NCI-H446 (cell line): ENCODE measurements around the gene IFITM10.
"Not testable (repeated sequence)": the region's sequence is repeated elsewhere in the genome, so short reads cannot be mapped to it uniquely, and the experiment has no call there.

Experiments
- DNase-seq, 2 experiments: peaks; one replicate each; lab custom pipeline; 2025; lab: John Stamatoyannopoulos, UW

The IFITM10 gene

DNA sequence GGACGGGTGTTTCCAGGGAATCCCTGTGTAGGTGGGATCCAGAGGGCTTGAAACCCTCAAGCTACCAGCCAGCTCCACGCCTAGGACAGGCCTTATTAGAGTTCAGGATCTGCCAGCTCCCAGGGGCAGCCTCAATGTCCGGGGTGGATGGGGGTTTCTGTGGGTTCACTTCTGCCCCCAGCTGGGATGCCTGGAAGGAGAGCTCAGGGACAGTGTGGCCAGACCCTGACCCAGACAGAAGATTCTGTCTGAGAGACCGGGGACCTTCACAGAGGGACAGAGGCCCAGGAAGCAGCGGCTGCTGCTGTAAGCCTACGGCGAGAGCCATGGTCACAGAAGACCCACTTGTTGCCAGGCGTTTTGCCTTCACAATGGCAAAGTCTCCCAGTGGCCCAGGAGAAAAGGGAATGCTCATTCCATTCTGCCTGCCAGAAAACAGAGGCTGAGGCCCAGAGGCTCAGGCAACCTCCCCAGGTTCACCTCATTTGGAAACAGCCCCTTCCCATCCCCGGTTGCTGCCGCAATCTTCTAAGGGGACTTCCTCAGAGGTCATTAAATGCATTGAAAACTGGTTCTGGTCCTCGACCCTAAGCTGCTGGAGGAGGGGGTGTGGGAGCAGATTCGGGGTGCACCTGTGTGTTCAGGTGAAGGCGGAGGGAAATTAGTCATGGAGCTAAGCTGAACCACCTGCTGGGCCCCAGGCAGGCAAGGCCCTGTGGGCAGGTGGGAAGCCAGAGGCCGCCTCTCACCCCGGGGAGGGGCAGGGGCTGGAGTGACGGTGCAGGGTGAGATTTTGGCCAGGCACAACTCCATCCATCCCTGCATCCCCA, 58.3 kb downstream of the IFITM10 start:
- no peak for DNase-seq

DNA sequence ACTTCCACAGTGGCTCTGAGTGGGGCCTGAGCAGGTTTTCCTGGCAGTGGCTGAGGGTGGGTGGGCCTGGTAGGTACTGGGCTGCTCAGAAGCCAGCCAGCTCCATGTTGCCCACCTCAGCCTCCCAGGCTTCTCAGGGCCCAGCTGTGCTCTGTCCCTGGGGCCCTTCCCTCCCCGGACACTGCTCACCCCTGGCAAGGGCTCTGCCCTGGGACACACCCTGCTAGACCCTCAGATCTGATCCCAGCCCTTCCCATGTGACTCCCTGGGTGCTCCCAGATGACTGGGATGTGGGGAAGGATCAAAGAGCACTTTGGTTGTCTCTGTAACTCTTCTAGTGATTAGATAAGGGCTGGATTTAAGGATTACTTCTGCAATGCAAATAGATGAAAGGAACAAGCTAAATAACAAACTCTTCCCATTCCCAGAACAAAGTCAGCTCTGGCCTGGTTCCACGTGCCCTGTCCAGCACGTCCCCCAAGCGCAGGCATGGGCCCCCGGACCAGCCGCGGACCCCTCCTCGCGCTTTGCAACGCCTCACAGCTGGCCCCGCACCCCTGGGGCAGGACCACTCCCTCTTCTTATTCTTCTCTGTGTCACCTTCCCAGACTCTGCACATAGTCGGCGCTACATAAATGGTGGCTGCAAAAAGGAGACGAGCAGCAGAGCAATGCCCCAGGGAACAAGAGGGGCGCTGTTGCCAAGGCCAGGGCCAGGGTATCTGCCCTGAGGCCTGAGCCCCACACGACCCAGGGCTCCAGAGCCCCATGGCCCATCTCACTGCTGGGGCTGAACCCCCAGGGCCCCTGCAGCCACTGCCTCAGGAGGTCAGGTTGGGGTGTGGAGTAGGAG, 59.1 kb downstream of the IFITM10 start:
- no peak for DNase-seq

DNA sequence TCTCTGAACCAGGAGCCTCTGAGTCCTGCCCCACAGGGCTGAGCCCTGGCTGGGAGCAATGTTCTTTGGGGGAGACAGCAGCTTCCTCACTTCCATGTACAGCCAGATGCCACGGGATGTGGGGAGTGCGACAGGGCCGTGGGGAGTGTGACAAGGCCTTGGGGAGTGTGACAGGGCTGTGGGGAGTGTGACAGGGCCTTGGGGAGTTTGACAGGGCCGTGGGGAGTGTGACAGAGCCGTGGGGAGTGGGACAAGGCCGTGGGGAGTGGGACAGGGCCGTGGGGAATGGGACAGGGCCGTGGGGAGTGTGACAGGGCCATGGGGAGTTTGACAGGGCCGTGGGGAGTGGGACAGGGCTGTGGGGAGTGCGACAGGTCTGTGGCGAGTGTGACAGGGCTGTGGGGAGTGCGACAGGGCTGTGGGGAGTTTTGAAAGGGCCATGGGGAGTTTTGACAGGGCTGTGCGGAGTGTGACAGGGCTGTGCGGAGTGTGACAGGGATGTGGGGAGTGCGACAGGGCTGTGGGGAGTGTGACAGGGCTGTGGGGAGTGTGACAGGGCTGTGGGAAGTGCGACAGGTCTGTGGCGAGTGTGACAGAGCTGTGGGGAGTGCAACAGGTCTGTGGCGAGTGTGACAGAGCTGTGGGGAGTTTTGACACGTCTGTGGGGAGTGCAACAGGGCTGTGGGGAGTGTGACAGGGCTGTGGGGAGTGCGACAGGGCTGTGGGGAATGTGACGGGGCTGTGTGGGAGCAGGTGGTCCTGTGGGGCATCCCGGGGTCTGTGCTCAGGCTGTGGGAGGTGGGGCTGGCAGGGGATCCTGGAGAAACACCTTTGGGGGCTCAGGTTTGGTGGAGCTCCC, 60.0 kb downstream of the IFITM10 start:
- DNase-seq = no peak

DNA sequence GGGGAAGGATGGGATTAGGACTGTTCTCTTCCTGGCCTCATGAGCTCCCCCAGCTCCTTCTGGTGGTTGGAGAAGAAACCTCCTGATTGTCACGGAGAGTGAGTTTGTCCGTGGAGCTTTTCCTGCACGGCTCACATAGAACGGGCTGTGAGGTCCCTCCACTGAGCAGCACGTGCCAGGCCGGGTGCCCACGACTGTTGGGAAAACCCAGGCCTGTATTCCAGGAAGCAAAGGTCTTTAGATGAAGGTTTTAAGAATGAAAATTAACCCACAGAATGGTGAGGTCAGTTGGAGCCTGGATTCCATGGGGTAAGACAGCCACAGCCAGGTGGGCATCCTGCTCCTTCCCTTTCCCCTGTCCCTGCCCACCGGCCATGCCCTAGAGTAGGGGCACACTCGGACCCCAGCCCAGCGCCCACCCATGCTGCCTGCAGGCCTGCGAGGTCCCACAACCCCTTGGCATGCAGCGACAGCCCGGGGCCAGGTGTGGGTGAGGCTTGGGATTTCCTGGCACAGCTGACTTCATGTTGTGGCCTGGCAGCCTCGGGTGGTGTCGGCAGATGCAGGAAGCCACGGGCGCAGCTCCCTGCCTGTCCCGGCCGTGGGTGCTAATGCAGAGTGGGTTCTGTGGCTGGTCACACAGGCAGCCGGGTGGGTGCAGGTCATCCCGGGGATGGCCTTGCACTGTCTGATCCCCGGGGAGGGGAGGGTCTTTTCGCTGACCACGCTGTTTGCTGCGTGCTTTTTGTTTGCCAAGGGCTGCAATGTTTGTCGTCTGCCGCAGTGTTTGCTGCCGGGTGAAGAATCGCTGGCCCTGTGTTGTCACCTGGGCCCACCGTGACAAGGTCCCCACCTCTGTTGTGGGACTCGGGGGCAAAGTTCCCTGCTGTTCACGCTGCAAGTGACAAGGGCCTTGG, 60.9 kb downstream of the IFITM10 start:
- DNase-seq = not testable (repeated sequence)

DNA sequence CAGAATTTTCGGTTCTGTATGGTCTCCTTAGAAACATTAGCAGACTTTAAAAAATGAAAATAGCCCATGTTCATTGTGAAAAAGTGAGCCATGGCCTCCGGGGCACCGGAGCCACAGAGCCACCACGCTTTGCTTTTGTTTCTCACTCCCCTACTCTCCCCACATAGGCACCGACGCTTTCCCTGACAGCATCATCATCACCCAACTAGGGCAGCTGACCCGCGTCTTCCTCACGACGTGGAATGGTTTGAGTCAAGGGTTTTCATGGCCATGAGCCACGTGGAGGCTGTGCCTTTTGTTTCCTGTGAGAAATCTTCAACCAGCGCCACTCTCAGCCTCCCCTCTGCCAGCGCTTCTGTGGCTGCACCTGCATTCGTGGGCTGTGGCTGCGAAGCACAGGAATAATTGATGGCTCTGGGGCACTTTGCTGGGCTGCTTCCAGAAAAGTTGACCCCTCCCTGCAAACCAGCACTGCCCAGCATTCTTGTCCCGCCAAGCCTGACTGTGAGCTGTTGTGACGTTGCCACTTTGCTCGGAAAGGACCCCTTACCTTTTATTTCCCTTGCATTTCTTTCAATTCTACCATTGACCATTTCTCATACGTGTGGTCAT, 62.0 kb downstream of the IFITM10 start:
- not testable (repeated sequence) for DNase-seq

DNA sequence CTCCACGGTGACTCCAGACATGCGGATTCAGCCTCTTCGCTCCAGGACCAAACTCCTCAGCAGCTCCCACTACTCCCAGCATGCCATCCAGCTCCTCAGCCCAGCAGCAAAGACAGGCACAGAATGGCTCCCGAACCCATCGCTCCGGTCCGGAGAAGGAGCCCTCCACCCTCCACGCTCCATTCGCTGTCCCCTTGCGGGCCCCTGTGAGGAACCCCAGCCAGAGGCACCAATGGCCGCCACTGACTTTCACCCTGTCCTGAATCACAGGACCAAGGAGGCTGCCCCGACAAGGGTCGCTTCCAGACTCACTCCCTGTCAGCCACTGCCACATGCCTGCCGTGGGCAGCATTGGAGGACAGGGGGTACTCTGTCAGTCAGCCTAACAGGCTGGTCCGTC, 64.2 kb downstream of the IFITM10 start:
- not testable (repeated sequence) for DNase-seq

DNA sequence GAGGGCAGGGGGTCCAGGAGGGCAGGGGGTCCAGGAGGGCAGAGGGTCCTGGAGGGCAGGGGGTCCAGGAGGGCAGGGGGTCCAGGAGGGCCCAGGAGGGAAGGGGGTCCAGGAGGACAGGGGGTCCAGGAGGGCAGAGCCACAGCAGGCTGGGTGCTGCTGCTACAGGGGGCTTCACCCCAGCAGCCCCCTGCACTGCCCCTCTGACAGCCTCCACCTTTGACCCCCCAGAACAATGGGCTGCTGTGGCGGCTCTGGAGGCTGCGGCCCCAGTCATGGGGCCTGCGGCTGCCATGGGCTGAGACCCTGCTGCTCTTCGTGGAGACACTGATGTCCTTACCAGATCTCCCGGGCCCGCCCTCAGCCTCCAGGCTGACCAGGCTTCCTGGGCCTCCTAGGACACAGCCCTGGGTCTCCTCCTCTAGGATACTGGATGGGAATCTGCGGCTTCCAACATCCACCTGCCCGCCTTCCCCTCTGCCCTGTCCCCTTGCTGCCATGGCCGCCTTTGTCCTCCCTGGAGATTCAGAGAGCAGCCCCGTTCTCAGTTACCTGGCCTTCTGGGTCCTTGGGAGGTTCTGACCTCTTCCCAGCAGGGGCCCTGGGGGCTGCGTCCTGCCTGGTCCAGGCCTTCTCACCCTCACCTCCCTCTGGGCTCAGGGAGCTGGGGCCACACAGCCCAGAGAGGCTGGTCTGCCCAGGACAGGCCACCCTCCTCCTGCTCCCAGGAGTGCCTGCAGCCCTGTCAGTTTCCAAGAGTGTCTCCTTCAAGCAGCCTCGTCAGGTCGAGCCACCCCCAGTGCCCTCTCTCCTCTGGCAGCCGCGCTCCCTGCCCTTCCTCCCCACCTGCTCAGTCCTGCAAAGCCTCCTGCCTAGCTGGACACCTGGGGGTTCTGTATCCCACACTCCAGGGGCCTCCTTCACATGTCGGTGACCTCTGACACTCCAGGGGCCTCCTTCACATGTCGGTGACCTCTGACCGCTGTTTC, 65.2 kb downstream of the IFITM10 start:
- not testable (repeated sequence) for DNase-seq

DNA sequence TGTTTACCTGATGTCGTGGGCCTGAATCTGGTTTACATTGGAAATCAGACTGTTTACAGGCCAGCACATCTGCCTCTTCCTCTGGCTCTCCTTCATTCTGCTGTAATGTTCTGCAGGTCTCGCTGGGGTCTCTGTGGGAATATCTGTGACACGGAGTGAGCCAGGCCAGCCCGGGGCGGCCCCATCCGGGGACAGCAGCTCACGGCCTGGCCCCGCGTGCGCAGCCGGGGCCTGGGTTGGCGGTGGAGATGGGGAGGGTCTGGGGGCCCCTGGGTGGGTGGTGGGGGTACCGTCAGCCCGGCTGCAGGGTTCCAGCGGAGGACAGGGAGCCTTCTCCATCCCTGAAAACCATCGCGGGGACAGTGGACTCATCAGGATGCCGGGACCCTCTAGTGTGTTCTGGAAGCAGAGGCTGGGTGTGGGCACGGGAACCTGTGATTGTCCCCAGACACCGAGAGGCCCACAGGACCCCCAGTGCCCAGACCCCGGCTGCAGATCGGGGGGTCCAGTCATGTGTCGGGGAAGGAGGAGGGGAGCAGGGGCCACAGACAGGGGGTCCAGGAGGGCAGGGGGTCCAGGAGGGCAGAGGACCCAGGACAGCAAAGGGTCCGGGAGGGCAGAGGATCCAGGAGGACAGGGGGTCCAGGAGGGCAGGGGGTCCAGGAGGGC, 66.4 kb downstream of the IFITM10 start:
- not testable (repeated sequence) for DNase-seq

DNA sequence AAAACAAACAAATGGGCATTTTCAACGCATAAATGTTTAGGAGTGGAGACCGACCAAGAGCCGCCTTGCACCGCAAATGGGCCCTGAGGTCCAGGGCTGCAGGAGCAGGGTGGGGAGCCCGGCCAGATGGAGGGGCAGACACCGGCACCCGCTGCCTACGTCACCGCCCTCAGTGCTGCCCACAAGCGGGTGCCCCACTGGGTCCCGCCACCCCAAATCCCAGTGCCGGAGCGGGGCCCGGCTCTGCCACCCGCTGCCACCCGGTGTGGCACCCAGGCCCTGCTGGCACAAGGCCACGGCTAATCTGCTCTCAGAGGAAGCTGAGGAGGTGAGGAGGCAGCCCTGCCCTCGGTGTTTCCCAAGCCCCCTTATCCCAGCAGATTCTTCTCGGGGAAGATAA, 67.2 kb downstream of the IFITM10 start:
- DNase-seq = not testable (repeated sequence)
